Testis (tissue), 3 donors: ENCODE data around the gene LDLRAD4. TPM values are rescaled to one million over a fixed set of nuclear protein-coding genes. Genes with fewer than 3 reads are reported as not detected.

ENCODE experiments used
- DNase-seq: peaks from one replicate; pipeline ENCODE4 v3.0.0-alpha.2; 2019
- H3K27ac ChIP-seq, 2 donors: fragments of 200-600 bp; sonication (generic); one replicate each; pipeline ENCODE4 v1.5.1; 2019
- H3K27me3 ChIP-seq: fragments of 200-600 bp; sonication (generic); one replicate; pipeline ENCODE4 v1.5.1; 2019
- H3K36me3 ChIP-seq: fragments of 200-600 bp; sonication (generic); one replicate; pipeline ENCODE4 v1.5.1; 2017; ENCODE audit warnings: low read depth; ENCODE audit errors: missing control alignments
- H3K4me1 ChIP-seq: fragments of 200-600 bp; sonication (generic); one replicate; pipeline ENCODE4 v1.5.1; 2019
- H3K4me3 ChIP-seq, 2 donors: fragments of 200-600 bp; sonication (generic); one replicate each; pipeline ENCODE4 v1.5.1; 2017 to 2019
- H3K9me3 ChIP-seq: fragments of 200-600 bp; sonication (generic); one replicate; pipeline ENCODE4 v1.5.1; 2017
- POLR2A ChIP-seq: fragments of 450-650 bp; IDR thresholded peaks from one replicate; pipeline ENCODE4 v1.6.1; 2017; ENCODE audit warnings: antibody characterized with exemption, mild to moderate bottlenecking, moderate library complexity
- WGBS, 2 donors: methylation state at CpG; one replicate each; pipeline ENCODE4 v1.1.5; 2018; 5-methylcytosine and 5-hydroxymethylcytosine counted together
- intact Hi-C: fragments of 100-400 bp; cut with DNase I; formaldehyde crosslinking; loops from one replicate; pipeline ENCODE4 v1.15.1; 2023; ENCODE audit warnings: low total_unique reads
- polyA plus RNA-seq: library from polyadenylated mRNA; stranded (reverse); fragments of 350-450 nt; fragmentation: Illumina TruSeq; extraction: RNeasy Lipid Tissue Mini Kit (QIAGEN cat#74804); gene quantifications from one replicate; pipeline ENCODE4 v1.2.3, GENCODE V29; 2014; ENCODE audit warnings: low read depth, low replicate concordance; ENCODE audit not compliant: insufficient read depth
- total RNA-seq, 2 donors: library from RNA; depleted of rRNA; stranded (reverse); fragments of >200 nt; gene quantifications; one replicate each; pipeline ENCODE4 v1.2.3, GENCODE V29; 2016
- TF ChIP-seq, protein P1 (sequence below), 3 experiments: fragments of 450-650 bp in 2 of 3; fragments of 200-600 bp in 1 of 3; sonication (generic) in 1 of 3; IDR thresholded peaks; one replicate each; pipeline ENCODE4 v1.5.1; 2016 to 2019; ENCODE audit warnings: antibody characterized with exemption in 3 of 3, mild to moderate bottlenecking in 2 of 3, moderate library complexity in 1 of 3

The LDLRAD4 gene
- total and polyA plus RNA-seq, 3 donors from 2014 or later: 22.0 to 42.2 (median 25.9) TPM

DNA sequence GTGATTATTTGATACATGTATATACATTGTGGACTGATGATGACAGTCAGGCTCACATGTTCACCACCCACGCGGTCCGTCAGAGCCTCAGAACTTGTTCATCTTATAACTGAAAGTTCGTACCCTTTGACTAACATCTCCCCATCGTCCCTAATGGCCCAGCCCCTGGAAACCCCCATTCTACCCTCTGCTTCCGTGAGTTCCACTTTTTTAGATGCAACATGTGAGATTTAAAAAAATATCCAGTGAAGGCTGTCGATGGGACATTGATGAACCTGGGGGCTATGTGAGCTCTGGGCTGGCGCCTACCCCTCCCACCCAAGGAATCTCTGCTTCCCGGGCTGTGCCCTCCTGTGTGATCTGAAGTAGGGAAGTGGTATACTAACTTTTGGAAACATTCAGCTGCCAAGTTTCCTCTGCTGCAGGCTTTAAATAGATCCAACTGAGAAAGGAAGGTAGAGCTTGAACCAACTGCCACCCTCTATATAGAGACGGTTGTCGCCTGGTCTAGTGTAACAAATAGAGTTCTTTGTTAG, 344.0 kb downstream of the LDLRAD4 start:
- Histone ChIP-seq H3K36me3 (no peaks in the 10 kb centered on the region), H3K27ac (peak overlapping the region in 1 of 2 donors; percentile 25), H3K9me3 (no peaks in the 10 kb centered on the region), H3K4me3 (no peak overlapping the region), H3K27me3 (no peaks in the 10 kb centered on the region), H3K4me1 (no peaks in the 10 kb centered on the region)
- intact Hi-C loops: no loop called here
- WGBS, 2 donors: 67 to 70% methylated on average over 11 of the region's 11 CpGs
- no peak for DNase-seq
- TF ChIP-seq, protein P1, sequence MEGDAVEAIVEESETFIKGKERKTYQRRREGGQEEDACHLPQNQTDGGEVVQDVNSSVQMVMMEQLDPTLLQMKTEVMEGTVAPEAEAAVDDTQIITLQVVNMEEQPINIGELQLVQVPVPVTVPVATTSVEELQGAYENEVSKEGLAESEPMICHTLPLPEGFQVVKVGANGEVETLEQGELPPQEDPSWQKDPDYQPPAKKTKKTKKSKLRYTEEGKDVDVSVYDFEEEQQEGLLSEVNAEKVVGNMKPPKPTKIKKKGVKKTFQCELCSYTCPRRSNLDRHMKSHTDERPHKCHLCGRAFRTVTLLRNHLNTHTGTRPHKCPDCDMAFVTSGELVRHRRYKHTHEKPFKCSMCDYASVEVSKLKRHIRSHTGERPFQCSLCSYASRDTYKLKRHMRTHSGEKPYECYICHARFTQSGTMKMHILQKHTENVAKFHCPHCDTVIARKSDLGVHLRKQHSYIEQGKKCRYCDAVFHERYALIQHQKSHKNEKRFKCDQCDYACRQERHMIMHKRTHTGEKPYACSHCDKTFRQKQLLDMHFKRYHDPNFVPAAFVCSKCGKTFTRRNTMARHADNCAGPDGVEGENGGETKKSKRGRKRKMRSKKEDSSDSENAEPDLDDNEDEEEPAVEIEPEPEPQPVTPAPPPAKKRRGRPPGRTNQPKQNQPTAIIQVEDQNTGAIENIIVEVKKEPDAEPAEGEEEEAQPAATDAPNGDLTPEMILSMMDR (IDR thresholded peaks at IDR 0.05): no peak
- TF ChIP-seq POLR2A: no peak

DNA sequence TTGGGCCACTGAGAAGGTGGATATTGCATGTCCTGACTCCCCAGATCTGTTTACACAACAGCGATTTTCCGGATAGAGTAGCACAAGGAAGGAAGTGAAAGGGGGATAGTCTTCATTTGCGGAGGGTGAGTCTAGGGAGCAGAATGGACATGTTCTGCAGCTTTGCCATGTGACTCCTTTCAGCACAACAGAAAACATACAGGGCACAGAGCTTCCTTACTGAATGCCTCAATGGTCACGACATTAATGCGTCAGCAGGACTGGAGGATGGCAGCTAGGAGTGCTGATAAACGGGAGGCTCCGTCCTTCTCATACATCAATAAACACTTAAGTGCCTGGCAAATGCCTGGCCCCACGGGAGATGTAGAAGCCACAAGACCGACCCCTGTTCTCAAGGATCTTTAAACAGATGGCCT, 344.8 kb downstream of the LDLRAD4 start:
- intact Hi-C loops: no loop called here
- no peak overlapping the region for H3K4me3 ChIP-seq
- peak; percentile 46 for DNase-seq
- H3K36me3 ChIP-seq: no peaks in the 10 kb centered on the region
- WGBS, 2 donors: 66 to 81% methylated on average over 9 of the region's 9 CpGs
- no peaks in the 10 kb centered on the region for H3K4me1 ChIP-seq
- TF ChIP-seq, protein P1 (IDR thresholded peaks at IDR 0.05): no peak
- TF ChIP-seq POLR2A: no peak
- H3K27ac ChIP-seq: no peak overlapping the region
- no peaks in the 10 kb centered on the region for H3K9me3 ChIP-seq
- no peaks in the 10 kb centered on the region for H3K27me3 ChIP-seq

DNA sequence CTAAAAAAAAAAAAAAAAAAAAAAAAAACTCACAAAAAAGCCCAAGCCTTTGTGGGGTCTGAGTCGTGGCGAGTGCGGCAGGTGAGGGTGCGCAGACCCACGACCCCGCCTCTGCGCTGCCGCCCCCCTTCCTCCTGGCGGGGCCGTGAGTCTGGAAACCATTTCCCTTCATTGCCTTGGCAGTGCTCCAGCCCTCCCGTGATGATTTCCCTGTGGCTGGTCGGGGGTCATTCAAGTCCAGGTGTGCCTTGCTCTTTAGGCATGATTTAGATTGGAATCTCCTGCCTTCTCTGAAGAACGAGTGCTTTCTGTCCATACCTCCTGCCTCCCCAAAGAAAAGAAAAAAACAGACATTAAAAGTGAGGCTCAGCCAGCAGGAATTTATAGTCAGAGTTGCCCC, 346.0 kb downstream of the LDLRAD4 start:
- WGBS, 2 donors: 68 to 77% methylated on average over 13 of the region's 13 CpGs
- Histone ChIP-seq H3K36me3 (no peaks in the 10 kb centered on the region), H3K27me3 (no peaks in the 10 kb centered on the region), H3K27ac (no peak overlapping the region), H3K9me3 (no peaks in the 10 kb centered on the region), H3K4me1 (no peaks in the 10 kb centered on the region), H3K4me3 (no peak overlapping the region)
- TF ChIP-seq, protein P1 (IDR thresholded peaks at IDR 0.05): no peak
- intact Hi-C loops: no loop called here
- DNase-seq: no peak

DNA sequence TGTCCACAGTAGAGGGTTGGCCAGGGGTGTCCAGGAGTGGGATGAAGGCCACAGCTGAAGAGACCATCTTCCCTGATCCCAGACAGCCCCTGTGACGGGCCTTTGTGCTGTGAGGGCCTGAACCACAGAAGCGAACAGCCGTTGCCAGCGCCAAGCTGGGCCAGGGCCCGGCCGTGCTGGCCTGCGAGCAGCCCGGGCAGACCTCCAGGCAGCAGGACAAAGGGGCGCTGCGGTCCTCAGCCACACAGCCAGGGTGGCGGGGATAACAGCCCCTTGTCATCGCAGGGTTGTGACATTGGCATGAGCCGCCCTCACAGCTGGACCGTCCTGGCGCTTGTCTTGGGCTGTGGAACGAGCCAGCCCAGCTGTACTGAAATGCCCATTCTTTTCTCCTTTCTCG, 346.7 kb downstream of the LDLRAD4 start:
- TF ChIP-seq POLR2A: no peak
- TF ChIP-seq, protein P1 (IDR thresholded peaks at IDR 0.05): no peak
- DNase-seq: no peak
- Histone ChIP-seq H3K9me3 (no peaks in the 10 kb centered on the region), H3K27me3 (no peaks in the 10 kb centered on the region), H3K4me3 (no peak overlapping the region), H3K36me3 (no peaks in the 10 kb centered on the region), H3K4me1 (no peaks in the 10 kb centered on the region), H3K27ac (no peak overlapping the region)
- 91 to 95% methylated on average over 17 of the region's 17 CpGs for WGBS, 2 donors
- intact Hi-C loops: no loop called here

DNA sequence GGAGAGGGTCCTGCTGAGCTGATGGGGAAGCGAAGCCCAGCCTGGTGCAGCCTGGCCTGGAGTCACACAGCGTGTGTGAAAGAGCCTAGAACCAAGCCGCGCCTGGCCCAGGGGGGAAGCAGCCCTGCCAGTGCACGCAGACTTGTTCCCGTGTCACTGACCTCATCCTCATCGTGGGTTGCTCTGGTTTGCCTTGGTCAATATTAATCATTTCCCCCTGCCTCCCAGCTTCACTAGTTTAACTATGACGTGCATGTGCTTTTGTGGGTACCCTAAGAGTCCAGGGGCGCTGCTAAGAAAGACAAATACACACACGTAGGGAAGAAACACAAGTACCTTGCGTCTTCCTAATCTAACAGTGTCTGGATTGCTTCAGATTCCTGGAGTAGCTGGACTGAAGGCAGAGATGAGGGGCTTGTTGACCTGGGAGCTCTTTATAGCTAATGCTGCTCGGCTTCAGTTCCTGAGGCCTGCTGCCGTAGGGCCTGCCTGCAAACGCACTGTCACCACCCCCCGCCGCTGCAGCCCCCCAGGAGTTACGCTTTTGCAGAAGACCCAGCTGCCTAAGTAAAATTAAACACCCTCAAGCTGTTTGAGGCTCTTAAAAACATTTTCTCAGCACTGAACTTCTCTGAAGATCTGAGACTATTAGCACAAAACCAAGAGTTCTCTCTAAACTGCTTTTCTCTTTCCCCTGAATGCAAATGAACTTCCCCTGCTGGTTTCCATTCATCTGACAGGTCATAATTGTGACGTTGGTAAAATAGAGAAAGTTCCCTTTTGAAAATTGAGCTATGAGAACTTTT, 348.6 kb downstream of the LDLRAD4 start:
- no peaks in the 10 kb centered on the region for H3K36me3 ChIP-seq
- no peaks in the 10 kb centered on the region for H3K27me3 ChIP-seq
- TF ChIP-seq, protein P1 (IDR thresholded peaks at IDR 0.05): no peak
- TF ChIP-seq POLR2A: no peak
- no peak overlapping the region for H3K27ac ChIP-seq
- DNase-seq: peak; percentile 43
- 88 to 91% methylated on average over 17 to 18 of the region's 18 CpGs for WGBS, 2 donors
- intact Hi-C loops: no loop called here
- no peak overlapping the region for H3K4me3 ChIP-seq
- H3K9me3 ChIP-seq: no peaks in the 10 kb centered on the region
- H3K4me1 ChIP-seq: no peaks in the 10 kb centered on the region
